ENCODE data around the gene SNRNP25.

Gene SNRNP25

GRCh38 chr16:89391-90302, 36.0 kb downstream of the SNRNP25 start:
- no peak overlapping the region for H3K27ac ChIP-seq
- no peak for DNase-seq (ENCODE audit: low read depth, low spot score)

DNA sequence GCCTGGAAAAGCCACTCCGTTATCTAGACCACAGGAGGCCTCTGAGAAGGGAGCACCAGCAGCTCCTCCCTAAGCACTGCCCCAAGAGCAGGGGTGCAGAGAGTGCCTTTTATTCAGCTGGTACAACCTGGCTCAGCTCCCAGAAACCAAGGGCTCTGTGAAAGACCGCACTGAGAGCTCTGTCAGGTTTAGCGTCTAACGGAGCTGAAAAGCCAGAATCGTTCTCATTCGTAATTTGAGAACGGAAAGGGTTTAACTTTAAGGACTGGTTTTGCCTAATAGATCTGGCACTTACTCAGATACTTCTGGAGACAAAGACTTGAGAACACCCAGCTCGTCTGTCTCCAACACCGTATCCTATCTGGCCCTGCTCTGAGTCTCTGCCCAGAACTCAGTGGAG, 37.9 kb downstream of the SNRNP25 start:
- H3K27ac ChIP-seq = no peak overlapping the region
- no peak for DNase-seq (ENCODE audit: low read depth, low spot score)

DNA sequence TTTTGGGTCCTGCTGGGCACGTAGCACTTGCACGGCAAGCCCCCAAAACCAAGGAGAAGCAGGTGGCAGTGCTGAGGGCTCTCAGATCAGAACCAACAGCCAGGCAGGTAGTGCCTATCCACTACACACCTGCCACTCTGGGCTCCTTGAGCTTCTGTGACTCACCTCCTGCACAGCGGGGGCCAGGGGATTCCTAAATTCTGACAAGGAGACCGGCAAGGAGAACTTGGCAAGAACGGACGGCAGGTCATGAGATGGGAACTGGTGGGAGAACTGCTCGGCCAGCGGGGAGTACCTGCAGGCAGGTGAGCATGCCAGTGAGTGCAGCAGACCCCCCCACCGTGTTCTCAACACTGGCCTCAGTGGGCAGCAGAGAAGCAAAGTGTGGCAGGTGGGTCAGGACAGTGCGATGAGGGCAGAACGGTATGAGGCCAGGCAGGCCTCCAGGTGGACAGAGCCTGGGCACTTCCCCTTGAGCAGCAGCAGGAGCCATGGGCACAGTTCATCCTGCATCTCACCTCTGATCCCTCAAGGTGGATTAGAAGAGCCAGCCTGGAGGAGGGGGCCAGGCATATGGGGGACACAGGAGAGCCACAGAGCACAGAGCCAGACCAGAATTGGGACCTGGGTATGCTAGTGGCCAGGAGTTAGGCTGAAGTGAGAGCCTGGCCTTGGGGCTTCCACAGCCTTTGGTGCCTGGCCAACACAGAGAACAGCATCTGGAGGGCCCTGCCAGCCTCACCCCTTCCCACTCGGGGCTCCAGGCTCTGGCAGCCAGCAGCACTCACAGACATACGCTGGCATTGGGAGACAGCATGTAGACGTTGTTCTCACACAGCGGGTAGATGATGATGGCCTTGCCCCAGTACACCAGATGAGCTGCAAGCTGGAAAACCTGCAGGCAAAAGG, 39.1 kb downstream of the SNRNP25 start:
- H3K27ac ChIP-seq = no peak overlapping the region
- no peak for DNase-seq (ENCODE audit: low read depth, low spot score)

DNA sequence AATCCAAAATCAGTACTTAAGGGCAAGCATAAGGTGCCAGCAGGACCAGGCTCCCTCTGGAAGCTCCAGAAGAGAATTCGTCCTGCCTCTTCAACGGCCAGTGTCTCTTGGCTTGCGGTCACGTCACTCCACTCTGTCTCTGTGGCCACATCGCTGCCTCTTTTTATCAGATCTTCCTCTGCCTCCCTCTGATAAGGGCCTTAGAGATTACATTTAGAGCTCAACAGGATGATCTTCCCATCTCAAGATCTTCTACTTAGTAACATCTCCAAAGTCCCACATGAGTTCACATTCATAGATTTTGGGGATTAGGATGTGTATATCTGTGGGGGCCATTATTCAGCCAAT, 41.3 kb downstream of the SNRNP25 start:
- H3K27ac ChIP-seq = no peak overlapping the region
- DNase-seq (ENCODE audit: low read depth, low spot score) = no peak

DNA sequence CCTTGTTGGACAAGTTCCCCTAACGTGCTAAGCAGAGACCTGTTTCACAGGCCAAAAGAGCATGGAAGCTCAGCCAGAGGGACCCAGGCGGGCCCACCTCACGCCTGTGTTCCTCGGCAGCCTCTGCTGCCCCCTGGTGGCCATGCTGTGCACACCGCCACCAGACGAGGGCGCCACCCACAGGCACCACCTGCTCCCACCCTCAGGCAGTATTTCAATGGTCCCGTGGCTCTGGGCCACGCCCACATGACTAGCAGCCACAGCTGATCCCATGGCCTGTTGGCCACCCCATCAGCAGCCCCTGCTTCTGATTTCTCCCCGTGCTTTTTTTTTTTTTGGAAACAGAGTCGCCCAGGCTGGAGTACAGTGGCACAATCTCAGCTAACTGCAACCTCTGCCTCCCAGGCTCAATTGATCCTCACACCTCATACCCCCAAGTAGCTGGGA, 43.3 kb downstream of the SNRNP25 start:
- H3K27ac ChIP-seq = no peak overlapping the region
- no peak for DNase-seq (ENCODE audit: low read depth, low spot score)

DNA sequence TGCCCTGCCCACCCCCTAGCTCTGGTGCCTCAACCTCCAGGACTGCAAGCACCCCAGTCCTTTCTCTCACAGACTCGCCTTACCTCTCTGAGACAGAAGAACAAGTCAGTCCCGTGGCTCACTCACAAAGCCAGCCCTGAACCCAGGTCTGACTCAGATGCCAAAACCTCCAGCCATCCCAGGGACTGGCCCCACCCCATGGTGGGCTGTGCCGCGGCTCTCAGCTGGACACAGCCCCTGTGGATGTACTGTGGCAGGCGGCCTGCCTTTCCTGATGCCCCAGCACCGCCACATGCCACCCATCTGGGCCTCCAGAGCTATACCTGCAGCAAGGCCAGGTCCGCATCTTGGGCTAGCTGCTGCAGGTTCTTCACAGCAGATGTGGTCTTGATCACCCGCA, 44.2 kb downstream of the SNRNP25 start:
- no peak overlapping the region for H3K27ac ChIP-seq
- no peak for DNase-seq (ENCODE audit: low read depth, low spot score)

DNA sequence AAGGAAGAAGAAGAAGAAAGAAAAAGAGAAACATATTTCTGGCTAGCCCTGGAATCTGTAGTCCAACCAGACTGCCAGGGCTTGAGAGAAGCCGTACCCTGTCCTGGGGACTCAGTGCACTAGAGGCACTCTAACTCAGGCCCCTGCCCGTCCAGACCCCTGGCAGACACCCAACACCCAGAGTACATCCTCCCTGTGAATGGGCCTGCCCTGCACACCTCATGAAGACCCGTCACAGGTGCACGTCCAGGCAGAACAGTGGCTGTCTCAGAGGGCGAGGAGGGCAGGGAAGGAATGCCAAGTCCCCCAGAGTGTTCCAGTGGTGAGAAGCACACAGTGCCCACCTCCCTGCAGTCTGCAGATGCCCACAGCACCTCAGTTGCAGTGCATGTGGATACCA, 47.4 kb downstream of the SNRNP25 start:
- no peak for DNase-seq (ENCODE audit: low read depth, low spot score)
- H3K27ac ChIP-seq = no peak overlapping the region

DNA sequence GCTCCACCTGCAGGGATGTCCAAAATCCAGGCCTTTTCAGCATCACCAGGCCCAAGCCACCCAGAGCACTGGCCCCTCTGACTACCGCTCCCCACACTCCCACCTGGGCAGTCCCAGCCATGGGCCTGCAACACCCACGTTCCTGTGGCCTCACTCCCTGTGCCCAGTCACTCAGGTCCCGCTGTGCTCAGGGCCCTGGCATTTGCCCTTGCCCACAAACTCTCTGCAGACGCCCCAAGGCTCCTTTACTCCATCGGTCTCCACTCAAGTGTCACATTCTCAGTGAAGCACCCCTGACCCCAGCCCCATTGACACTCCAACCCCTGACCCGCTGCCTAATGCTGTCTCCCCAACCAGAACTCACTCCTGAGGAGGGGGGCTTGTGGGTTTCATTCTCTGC, 48.0 kb downstream of the SNRNP25 start:
- no peak for DNase-seq (ENCODE audit: low read depth, low spot score)

DNA sequence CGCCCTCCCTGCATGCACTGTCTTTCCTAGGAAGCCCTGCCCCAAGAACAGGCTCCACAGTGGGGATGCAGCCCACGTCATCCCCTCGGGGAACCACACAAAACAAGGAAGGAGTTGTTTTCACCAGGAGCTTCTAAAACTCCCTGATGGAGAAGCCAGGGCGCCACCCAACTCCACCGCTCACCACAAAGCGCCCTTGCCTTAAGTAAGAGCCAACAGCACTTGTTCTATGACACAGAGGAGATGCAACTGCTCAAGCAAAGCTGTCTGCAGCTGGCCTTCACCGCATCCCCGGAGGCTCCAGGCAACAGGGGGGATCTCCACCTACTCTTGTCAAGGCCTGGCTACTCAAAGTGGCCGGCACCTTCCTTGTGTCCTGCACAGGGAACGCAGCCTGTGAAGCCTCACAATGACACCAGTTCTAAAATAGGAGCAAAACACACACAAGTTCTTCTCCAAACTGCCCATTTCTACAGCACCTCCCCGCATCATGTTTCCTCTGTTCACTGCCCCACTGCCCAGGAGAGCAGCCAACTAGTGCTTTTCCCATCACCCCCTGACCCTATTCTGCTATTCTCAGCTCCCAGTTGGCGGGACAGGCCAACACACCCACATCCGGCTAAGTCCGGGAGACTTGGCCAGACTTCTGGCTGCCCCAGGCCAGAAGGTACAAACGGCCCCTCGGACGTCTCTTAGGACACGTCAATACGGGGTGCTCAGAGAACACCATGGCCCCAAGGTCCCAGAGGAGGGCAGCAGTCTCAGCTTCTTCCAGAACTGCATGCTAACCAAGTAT, 48.6 kb downstream of the SNRNP25 start:
- H3K27ac ChIP-seq = no peak overlapping the region
- DNase-seq (ENCODE audit: low read depth, low spot score) = no peak

More for the DNA sequence above, 48.0 kb downstream of the SNRNP25 start:
- H3K27ac ChIP-seq = no peak overlapping the region

DNA sequence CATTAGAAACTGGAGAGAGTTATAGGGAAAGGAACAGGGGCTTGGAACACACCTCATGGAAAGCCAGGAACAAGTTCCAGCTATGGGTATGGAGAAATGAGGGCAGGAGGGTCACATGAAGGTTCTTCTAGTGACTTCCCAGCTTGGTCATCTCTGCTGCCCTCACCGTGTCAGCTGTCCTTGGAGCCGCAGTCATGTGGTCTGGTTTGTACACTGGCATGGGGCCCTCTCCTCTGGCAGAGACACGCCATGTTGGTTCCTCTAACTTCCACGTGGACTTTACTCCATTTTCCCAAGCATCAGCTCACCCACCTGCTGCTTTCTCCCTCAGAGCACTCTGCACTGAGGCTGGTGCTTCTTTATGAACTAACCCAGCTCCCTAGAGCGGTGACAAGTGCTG, 50.7 kb downstream of the SNRNP25 start:
- no peak for DNase-seq (ENCODE audit: low read depth, low spot score)
- H3K27ac ChIP-seq = no peak overlapping the region

DNA sequence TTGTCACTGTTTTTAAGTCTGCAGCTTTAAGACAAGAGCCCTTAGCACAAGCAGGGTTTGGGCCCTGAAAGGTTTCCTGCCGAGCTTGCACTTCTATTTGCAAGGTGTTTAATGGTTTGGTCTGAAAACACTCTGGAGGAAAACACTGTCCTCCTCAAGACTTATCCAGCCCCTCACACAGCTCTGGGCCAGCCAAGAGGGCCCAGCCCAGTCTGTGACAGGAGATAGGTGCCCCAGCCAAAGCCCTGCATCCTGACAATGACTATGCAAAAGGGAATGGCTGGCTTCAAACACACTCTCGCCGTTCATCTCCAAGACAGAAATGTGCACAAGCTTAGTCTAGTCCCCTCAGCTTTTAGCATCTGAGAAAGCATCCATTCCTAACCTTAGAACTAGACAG, 51.3 kb downstream of the SNRNP25 start:
- H3K27ac ChIP-seq = no peak overlapping the region
- no peak for DNase-seq (ENCODE audit: low read depth, low spot score)

- DNase-seq (ENCODE audit: low read depth, low spot score) = no peak
- H3K27ac ChIP-seq = no peak overlapping the region
Measured at GRCh38 chr16:105521-105920, 51.9 kb downstream of the SNRNP25 start.

DNA sequence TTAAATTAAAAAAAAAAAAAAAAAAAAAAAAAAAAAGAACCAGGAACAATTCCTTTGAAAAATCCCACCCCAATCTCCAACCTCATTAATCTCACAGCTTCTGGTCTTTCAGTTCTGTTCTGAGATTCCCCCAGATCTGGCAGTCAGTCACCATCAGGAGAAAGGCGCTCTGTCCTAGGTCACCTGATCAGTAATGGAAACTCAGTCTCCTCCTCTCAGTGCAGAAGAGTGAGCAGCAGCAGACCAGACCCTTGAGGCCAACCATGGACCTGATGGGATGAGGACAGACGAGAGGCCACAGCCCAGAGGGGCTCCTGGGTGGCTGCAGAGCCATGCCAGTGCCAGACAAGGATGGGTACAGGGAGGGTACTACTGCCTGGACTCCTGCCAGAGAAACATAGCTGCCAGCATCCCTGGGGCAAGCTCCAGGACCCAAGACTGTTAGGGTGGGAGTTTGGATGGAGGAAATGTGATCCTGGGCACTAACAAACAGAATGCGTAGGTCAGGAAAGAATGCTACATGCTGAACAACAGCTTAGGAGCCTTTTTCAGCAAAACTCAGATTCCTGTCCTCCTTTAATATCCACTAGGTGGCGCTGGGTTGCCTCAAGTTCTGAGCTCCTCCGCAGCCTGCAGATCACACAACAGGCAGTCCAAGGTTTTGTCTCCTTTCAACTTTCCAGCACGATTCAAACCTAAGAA, 53.1 kb downstream of the SNRNP25 start:
- no peak overlapping the region for H3K27ac ChIP-seq
- DNase-seq (ENCODE audit: low read depth, low spot score) = no peak
